Panc1 (cell line): Measurements from ENCODE around the gene PIWIL4. TPM values are rescaled to one million over a fixed set of nuclear protein-coding genes. Genes with fewer than 3 reads are reported as not detected.

ENCODE experiments used
- ATAC-seq: fragments of 200-7000 bp; cut with Tn5 transposase; 2 replicates; pipeline ENCODE4 v1.9.1; 2020; ENCODE audit warnings: mild to moderate bottlenecking, moderate library complexity
- BruUV-seq: library from RNA; stranded (reverse); fragments of 400-500 nt; replicated peaks from 2 replicates; lab custom pipeline; 2021; lab: Mats Ljungman, UMichigan
- CTCF ChIA-PET: fragments of 300-600 bp; sonication (Branson Sonifier 250); formaldehyde crosslinking; loops from one replicate; lab custom pipeline; 2022; ENCODE audit warnings: antibody characterized with exemption; lab: Charles Lee
- POLR2A ChIA-PET: fragments of 300-600 bp; sonication (Branson Sonifier 250); formaldehyde crosslinking; loops from one replicate; lab custom pipeline; 2022; ENCODE audit warnings: antibody characterized with exemption; lab: Charles Lee
- DNase-seq: peaks from one replicate; pipeline ENCODE4 v3.0.0-alpha.2; 2010; ENCODE audit warnings: low read depth, low spot score
- H3K27ac ChIP-seq: 2 replicates; pipeline ENCODE4 v1.5.1; 2011; ENCODE audit warnings: mild to moderate bottlenecking, low read length, inconsistent platforms
- H3K27me3 ChIP-seq: fragments of 200-500 bp; sonication (Bioruptor generic); 2 replicates; pipeline ENCODE4 v1.6.0; 2014; ENCODE audit warnings: low read length, inconsistent platforms; ENCODE audit not compliant: control insufficient read depth, insufficient read depth
- H3K36me3 ChIP-seq: fragments of 200-500 bp; sonication (Bioruptor generic); 2 replicates; pipeline ENCODE4 v1.5.1; 2014; ENCODE audit warnings: inconsistent platforms, mild to moderate bottlenecking, low read length, moderate library complexity; ENCODE audit not compliant: control insufficient read depth, insufficient read depth
- H3K4me1 ChIP-seq: 2 replicates; pipeline ENCODE4 v1.5.1; 2011; ENCODE audit warnings: inconsistent platforms, mild to moderate bottlenecking, low read length, moderate library complexity; ENCODE audit not compliant: control insufficient read depth, insufficient read depth
- H3K4me3 ChIP-seq, 2 experiments: 2 replicates each; pipeline ENCODE4 v1.5.1; 2011 to 2012; ENCODE audit warnings: low read depth in 2 of 2, low read length in 2 of 2, mild to moderate bottlenecking in 2 of 2, inconsistent platforms in 1 of 2, moderate library complexity in 1 of 2
- H3K9me3 ChIP-seq: fragments of 200-500 bp; sonication (Bioruptor generic); 2 replicates; pipeline ENCODE4 v1.5.1; 2014; ENCODE audit warnings: low read depth, mild to moderate bottlenecking, inconsistent platforms, low read length, moderate library complexity; ENCODE audit not compliant: control insufficient read depth, insufficient read depth
- POLR2AphosphoS5 ChIP-seq: IDR thresholded peaks from 2 replicates; pipeline ENCODE4 v1.6.1; 2012; ENCODE audit warnings: mild to moderate bottlenecking, low read depth, low read length, moderate library complexity
- SIN3A ChIP-seq: IDR thresholded peaks from 2 replicates; pipeline ENCODE4 v1.6.1; 2012; ENCODE audit warnings: low read depth, mild to moderate bottlenecking, low read length, moderate library complexity, borderline replicate concordance; ENCODE audit not compliant: insufficient read depth
- TCF7L2 ChIP-seq: IDR thresholded peaks from 2 replicates; pipeline ENCODE4 v1.6.1; 2011; ENCODE audit warnings: mild to moderate bottlenecking, low read depth, low read length, inconsistent platforms
- in situ Hi-C: cut with HindIII; loops from 2 replicates; pipeline ENCODE4 v1.10.0; 2016; ENCODE audit warnings: low sequenced_read_pairs, low pct_unique_long_range_greater_than_20kb
- intact Hi-C: fragments of 100-400 bp; cut with micrococcal nuclease; formaldehyde crosslinking; loops from one replicate; pipeline ENCODE4 v1.10.0; 2022; ENCODE audit not compliant: unreplicated experiment
- total RNA-seq: library from RNA; stranded (reverse); gene quantifications from one replicate; pipeline ENCODE4 v1.2.1, GENCODE V29; 2021; ENCODE audit not compliant: unreplicated experiment
- TF ChIP-seq, protein P1 (sequence below), 2 experiments: IDR thresholded peaks; 2 replicates each; pipeline ENCODE4 v1.6.1; 2011 to 2012; ENCODE audit warnings: low read depth in 2 of 2, control low read depth in 1 of 2, low read length in 1 of 2, mild to moderate bottlenecking in 1 of 2, moderate library complexity in 1 of 2; ENCODE audit not compliant: insufficient read depth in 1 of 2
- TF ChIP-seq, protein P2 (sequence below): fragments of 450-650 bp; IDR thresholded peaks from 2 replicates; pipeline ENCODE4 v1.5.1; 2017; ENCODE audit warnings: mild to moderate bottlenecking

Gene PIWIL4
- total RNA-seq, 1 experiment from 2014 or later: 2.1 TPM

- no peaks in the 10 kb centered on the region for H3K27me3 ChIP-seq
- H3K36me3 ChIP-seq: no peaks in the 10 kb centered on the region
- DNase-seq: no peak
- BruUV-seq: no TSS peak
- intact Hi-C loops (no loop called here), in situ Hi-C loops (no loop called here)
- ChIA-PET CTCF (no interaction called here), POLR2A (no interaction called here)
- H3K4me3 ChIP-seq: no peak overlapping the region
- H3K4me1 ChIP-seq: no peaks in the 10 kb centered on the region
- H3K27ac ChIP-seq: no peak overlapping the region
- H3K9me3 ChIP-seq: no peaks in the 10 kb centered on the region
- TF ChIP-seq TCF7L2 (no peak), POLR2AphosphoS5 (no peak), SIN3A (no peak)
- TF ChIP-seq, protein P1, sequence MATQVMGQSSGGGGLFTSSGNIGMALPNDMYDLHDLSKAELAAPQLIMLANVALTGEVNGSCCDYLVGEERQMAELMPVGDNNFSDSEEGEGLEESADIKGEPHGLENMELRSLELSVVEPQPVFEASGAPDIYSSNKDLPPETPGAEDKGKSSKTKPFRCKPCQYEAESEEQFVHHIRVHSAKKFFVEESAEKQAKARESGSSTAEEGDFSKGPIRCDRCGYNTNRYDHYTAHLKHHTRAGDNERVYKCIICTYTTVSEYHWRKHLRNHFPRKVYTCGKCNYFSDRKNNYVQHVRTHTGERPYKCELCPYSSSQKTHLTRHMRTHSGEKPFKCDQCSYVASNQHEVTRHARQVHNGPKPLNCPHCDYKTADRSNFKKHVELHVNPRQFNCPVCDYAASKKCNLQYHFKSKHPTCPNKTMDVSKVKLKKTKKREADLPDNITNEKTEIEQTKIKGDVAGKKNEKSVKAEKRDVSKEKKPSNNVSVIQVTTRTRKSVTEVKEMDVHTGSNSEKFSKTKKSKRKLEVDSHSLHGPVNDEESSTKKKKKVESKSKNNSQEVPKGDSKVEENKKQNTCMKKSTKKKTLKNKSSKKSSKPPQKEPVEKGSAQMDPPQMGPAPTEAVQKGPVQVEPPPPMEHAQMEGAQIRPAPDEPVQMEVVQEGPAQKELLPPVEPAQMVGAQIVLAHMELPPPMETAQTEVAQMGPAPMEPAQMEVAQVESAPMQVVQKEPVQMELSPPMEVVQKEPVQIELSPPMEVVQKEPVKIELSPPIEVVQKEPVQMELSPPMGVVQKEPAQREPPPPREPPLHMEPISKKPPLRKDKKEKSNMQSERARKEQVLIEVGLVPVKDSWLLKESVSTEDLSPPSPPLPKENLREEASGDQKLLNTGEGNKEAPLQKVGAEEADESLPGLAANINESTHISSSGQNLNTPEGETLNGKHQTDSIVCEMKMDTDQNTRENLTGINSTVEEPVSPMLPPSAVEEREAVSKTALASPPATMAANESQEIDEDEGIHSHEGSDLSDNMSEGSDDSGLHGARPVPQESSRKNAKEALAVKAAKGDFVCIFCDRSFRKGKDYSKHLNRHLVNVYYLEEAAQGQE (IDR thresholded peaks at IDR 0.05; ENCODE audit: insufficient read depth in 1 of 2, low read depth in 2 of 2, low read length in 1 of 2): no peak
- TF ChIP-seq, protein P2, sequence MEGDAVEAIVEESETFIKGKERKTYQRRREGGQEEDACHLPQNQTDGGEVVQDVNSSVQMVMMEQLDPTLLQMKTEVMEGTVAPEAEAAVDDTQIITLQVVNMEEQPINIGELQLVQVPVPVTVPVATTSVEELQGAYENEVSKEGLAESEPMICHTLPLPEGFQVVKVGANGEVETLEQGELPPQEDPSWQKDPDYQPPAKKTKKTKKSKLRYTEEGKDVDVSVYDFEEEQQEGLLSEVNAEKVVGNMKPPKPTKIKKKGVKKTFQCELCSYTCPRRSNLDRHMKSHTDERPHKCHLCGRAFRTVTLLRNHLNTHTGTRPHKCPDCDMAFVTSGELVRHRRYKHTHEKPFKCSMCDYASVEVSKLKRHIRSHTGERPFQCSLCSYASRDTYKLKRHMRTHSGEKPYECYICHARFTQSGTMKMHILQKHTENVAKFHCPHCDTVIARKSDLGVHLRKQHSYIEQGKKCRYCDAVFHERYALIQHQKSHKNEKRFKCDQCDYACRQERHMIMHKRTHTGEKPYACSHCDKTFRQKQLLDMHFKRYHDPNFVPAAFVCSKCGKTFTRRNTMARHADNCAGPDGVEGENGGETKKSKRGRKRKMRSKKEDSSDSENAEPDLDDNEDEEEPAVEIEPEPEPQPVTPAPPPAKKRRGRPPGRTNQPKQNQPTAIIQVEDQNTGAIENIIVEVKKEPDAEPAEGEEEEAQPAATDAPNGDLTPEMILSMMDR: no peak
- ATAC-seq: no peak
Measured at GRCh38 chr11:94557421-94557820, 9.7 kb upstream of the PIWIL4 start.

DNA sequence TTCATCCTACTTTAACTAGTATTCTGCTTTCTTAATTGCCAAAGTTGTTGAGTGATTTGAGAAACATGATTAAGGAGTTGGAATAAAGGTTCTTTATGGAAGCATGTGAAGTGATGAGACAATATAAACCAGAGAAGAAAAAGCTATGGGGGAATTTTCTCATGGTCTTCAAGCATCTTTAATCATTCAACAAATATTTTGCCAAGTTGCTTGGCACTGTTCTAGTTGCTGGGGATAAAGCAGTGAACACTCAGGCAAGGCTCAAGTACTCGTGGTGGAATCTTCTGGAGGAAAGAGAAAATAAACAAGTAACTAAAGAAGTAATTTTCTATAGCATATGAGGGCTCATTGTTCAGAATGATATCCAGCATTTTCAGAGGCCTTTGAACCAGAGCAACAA lies 9.2 kb upstream of the PIWIL4 start:
- Histone ChIP-seq H3K27me3 (no peaks in the 10 kb centered on the region), H3K4me1 (no peaks in the 10 kb centered on the region; the same call in 1 of the 2 replicates), H3K4me3 (no peak overlapping the region), H3K9me3 (no peaks in the 10 kb centered on the region), H3K27ac (no peak overlapping the region), H3K36me3 (no peaks in the 10 kb centered on the region)
- POLR2A ChIA-PET: no interaction called here
- TF ChIP-seq POLR2AphosphoS5: no peak
- TF ChIP-seq SIN3A: no peak
- TF ChIP-seq, protein P1 (IDR thresholded peaks at IDR 0.05; ENCODE audit: insufficient read depth in 1 of 2, low read depth in 2 of 2, low read length in 1 of 2): no peak
- TF ChIP-seq, protein P2: no peak
- TF ChIP-seq TCF7L2: no peak
- CTCF ChIA-PET: no interaction called here
- ATAC-seq (no peak), DNase-seq (no peak)
- no TSS peak for BruUV-seq
- intact Hi-C loops: no loop called here
- in situ Hi-C loops: no loop called here
